Activated naive CD8-positive, alpha-beta T cell (primary cell): ENCODE measurements around the gene CST5.
"Not testable (repeated sequence)": the region's sequence is repeated elsewhere in the genome, so short reads cannot be mapped to it uniquely, and the experiment has no call there.

Experiments
- H3K27ac Mint-ChIP-seq: one replicate; pipeline ENCODE4 v1.8.0; 2021; ENCODE audit warnings: mixed read lengths
- H3K27me3 Mint-ChIP-seq: one replicate; pipeline ENCODE4 v1.8.0; 2021; ENCODE audit warnings: mixed read lengths
- H3K36me3 Mint-ChIP-seq: one replicate; pipeline ENCODE4 v1.8.0; 2021; ENCODE audit warnings: mixed read lengths
- H3K4me1 Mint-ChIP-seq: one replicate; pipeline ENCODE4 v1.8.0; 2021; ENCODE audit warnings: low read depth, mixed read lengths
- H3K4me3 Mint-ChIP-seq: one replicate; pipeline ENCODE4 v1.8.0; 2021; ENCODE audit warnings: mild to moderate bottlenecking, mixed read lengths
- H3K9me3 Mint-ChIP-seq: one replicate; pipeline ENCODE4 v1.8.0; 2021; ENCODE audit warnings: low read depth, mixed read lengths

CST5 gene

DNA sequence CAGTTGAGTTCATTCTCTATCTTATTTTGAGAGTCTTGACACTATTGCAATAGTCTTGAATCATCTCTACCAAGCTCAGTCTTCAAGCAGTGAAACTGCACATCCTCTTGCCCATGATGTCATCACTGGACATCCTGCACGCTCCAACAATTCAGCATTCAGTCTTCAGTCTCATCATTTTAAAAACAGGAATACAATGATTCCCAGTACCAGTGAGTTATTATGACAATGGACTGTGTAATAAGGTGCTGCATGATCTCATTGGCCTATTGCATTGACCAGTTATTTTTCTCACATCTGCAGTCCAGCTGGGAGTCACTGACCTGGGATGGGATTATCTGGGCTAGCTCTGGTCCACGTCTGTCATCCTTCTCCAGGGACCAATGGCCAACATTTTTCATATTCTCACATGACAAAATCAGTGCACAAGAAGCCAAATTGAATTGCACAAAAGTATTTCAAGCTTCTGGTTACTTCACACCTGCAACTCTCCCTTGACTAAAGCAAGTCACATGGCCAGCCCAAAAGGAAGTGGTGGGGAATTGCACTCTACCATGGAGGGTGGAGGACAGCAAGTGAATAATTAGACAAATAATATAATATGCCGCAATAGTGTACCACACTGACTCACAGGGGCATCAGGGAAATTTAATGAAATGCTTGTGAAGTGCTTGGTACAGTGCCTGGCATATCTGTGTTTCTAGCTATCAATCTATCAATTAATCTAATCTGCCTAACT is 46.6 kb downstream of the CST5 start:
- Mint-ChIP-seq H3K27ac (no peak overlapping the region), H3K4me3 (no peak overlapping the region)

GRCh38 chr20:23831961-23832360 is 47.6 kb downstream of the CST5 start:
- not testable (repeated sequence) for H3K27ac Mint-ChIP-seq, H3K4me3 Mint-ChIP-seq, H3K36me3 Mint-ChIP-seq, H3K9me3 Mint-ChIP-seq, H3K4me1 Mint-ChIP-seq, H3K27me3 Mint-ChIP-seq

More for the DNA sequence above, 46.6 kb downstream of the CST5 start:
- Mint-ChIP-seq H3K9me3 (no peaks in the 10 kb centered on the region), H3K36me3 (no peaks in the 10 kb centered on the region), H3K27me3 (peaks cover 4% of the 10 kb centered on the region), H3K4me1 (no peaks in the 10 kb centered on the region)

- no peak within 1 kb of the TSS for H3K4me3 Mint-ChIP-seq
- H3K9me3 Mint-ChIP-seq, result no peaks in the 10 kb centered on the region
- H3K4me1 Mint-ChIP-seq, result no peaks in the 10 kb centered on the region
- H3K36me3 Mint-ChIP-seq, result no peaks in the 10 kb centered on the region
- H3K27me3 Mint-ChIP-seq, result peaks cover 6% of the 10 kb centered on the region
- no peak within 1 kb of the TSS for H3K27ac Mint-ChIP-seq
Measured at GRCh38 chr20:23826541-23827021, 53.0 kb downstream of the CST5 start, which contains the start of gene CST2. CST2 (minus strand) TSS chr20:23826729; CDS start chr20:23826660, 69 bp downstream.
